GM18508 (cell line): ENCODE data around the gene PATE4.
"Not testable (repeated sequence)": the region's sequence is repeated elsewhere in the genome, so short reads cannot be mapped to it uniquely, and the experiment has no call there.

Experiments used
- ATAC-seq: cut with Tn5 transposase; IDR thresholded peaks from one replicate; pipeline ENCODE4 v1.9.1; 2021; ENCODE audit warnings: moderate number of reproducible peaks; ENCODE audit not compliant: insufficient read depth, unreplicated experiment

Gene PATE4

GRCh38 chr11:125833016-125833415 lies at the start of gene PATE4:
PATE4 (plus strand) TSS chr11:125833316; CDS start chr11:125833360, 44 bp downstream.
- no peak for ATAC-seq

- ATAC-seq, result no peak
Observed at GRCh38 chr11:125784678-125785077, 48.4 kb upstream of the PATE4 start.

- ATAC-seq, result no peak
Observed at GRCh38 chr11:125787827-125788226, 45.3 kb upstream of the PATE4 start, which contains the start of gene PATE3. PATE3 (plus strand) TSS chr11:125788127; CDS start chr11:125788152, 25 bp downstream.

GRCh38 chr11:125790825-125791224 lies 42.3 kb upstream of the PATE4 start:
- ATAC-seq, result no peak

- no peak for ATAC-seq
Observed at GRCh38 chr11:125797641-125798040, 35.5 kb upstream of the PATE4 start.

GRCh38 chr11:125799808-125800207 lies 33.3 kb upstream of the PATE4 start:
- ATAC-seq, result no peak

GRCh38 chr11:125802387-125802786 lies 30.7 kb upstream of the PATE4 start:
- no peak for ATAC-seq

- no peak for ATAC-seq
Observed at GRCh38 chr11:125807909-125808308, 25.2 kb upstream of the PATE4 start.

GRCh38 chr11:125835748-125836147 lies 2.6 kb downstream of the PATE4 start:
- no peak for ATAC-seq

- ATAC-seq, result no peak
Observed at GRCh38 chr11:125842321-125842948, 9.3 kb downstream of the PATE4 start.

- no peak for ATAC-seq
Observed at GRCh38 chr11:125846188-125846587, 13.1 kb downstream of the PATE4 start.

GRCh38 chr11:125857670-125858069 lies 24.6 kb downstream of the PATE4 start:
- ATAC-seq, result not testable (repeated sequence)

- not testable (repeated sequence) for ATAC-seq
Observed at GRCh38 chr11:125862786-125863185, 29.7 kb downstream of the PATE4 start.

GRCh38 chr11:125865354-125865753 lies 32.2 kb downstream of the PATE4 start:
- not testable (repeated sequence) for ATAC-seq

GRCh38 chr11:125869521-125869920 lies 36.4 kb downstream of the PATE4 start:
- ATAC-seq, result no peak

- no peak for ATAC-seq
Observed at GRCh38 chr11:125871391-125872137, 38.4 kb downstream of the PATE4 start.

GRCh38 chr11:125872138-125872491 lies 39.0 kb downstream of the PATE4 start:
- no peak for ATAC-seq

GRCh38 chr11:125873881-125874555 lies 40.9 kb downstream of the PATE4 start:
- ATAC-seq, result no peak

GRCh38 chr11:125874556-125875124 lies 41.5 kb downstream of the PATE4 start:
- no peak for ATAC-seq

GRCh38 chr11:125881291-125881690 lies 48.2 kb downstream of the PATE4 start:
- ATAC-seq, result no peak

GRCh38 chr11:125883375-125883774 lies 50.3 kb downstream of the PATE4 start:
- ATAC-seq, result no peak
